Astrocyte of the cerebellum (primary cell): Measurements from ENCODE around the gene CKAP4.

ENCODE experiments used
- DNase-seq: peaks from one replicate; pipeline ENCODE4 v3.0.0-alpha.2; 2011; ENCODE audit warnings: low read depth
- H3K4me3 ChIP-seq: 2 replicates; pipeline ENCODE4 v1.5.1; 2011; ENCODE audit warnings: mild to moderate bottlenecking, low read depth, low read length, moderate library complexity
- in situ Hi-C: cut with HindIII; loops from 2 replicates; pipeline ENCODE4 v1.10.0; 2017; ENCODE audit warnings: low sequenced_read_pairs
- TF ChIP-seq, protein P1 (sequence below): IDR thresholded peaks from 2 replicates; pipeline ENCODE4 v1.5.1; 2012; ENCODE audit warnings: low read length, low read depth, moderate library complexity, mild to moderate bottlenecking; ENCODE audit errors: missing control alignments

The CKAP4 gene

GRCh38 chr12:106226884-106227640 is 20.8 kb downstream of the CKAP4 start:
- DNase-seq, result peak; percentile 36
- in situ Hi-C loops, result no loop called here
- H3K4me3 ChIP-seq, result no peak overlapping the region
- TF ChIP-seq, protein P1, sequence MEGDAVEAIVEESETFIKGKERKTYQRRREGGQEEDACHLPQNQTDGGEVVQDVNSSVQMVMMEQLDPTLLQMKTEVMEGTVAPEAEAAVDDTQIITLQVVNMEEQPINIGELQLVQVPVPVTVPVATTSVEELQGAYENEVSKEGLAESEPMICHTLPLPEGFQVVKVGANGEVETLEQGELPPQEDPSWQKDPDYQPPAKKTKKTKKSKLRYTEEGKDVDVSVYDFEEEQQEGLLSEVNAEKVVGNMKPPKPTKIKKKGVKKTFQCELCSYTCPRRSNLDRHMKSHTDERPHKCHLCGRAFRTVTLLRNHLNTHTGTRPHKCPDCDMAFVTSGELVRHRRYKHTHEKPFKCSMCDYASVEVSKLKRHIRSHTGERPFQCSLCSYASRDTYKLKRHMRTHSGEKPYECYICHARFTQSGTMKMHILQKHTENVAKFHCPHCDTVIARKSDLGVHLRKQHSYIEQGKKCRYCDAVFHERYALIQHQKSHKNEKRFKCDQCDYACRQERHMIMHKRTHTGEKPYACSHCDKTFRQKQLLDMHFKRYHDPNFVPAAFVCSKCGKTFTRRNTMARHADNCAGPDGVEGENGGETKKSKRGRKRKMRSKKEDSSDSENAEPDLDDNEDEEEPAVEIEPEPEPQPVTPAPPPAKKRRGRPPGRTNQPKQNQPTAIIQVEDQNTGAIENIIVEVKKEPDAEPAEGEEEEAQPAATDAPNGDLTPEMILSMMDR, result peak; percentile 63

DNA sequence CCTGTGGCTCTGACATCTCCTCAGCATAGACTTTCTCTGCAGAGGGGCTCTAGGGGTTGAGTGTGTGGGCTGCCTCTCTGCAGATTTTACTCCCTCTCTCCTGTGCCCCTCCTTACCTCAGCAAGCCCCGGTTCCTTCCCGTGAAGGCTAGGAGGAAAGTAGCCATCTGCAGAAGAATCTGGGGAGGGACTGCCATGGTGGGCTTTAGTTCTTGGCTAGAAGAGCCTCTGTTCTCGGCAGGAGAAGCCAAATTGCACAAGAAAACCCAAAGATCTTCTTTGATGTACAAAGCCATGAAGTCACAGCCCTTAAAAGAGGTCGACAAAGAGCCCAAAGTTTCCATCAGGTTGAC is 23.5 kb downstream of the CKAP4 start:
- TF ChIP-seq, protein P1, result no peak
- in situ Hi-C loops, result no loop called here
- no peak for DNase-seq

DNA sequence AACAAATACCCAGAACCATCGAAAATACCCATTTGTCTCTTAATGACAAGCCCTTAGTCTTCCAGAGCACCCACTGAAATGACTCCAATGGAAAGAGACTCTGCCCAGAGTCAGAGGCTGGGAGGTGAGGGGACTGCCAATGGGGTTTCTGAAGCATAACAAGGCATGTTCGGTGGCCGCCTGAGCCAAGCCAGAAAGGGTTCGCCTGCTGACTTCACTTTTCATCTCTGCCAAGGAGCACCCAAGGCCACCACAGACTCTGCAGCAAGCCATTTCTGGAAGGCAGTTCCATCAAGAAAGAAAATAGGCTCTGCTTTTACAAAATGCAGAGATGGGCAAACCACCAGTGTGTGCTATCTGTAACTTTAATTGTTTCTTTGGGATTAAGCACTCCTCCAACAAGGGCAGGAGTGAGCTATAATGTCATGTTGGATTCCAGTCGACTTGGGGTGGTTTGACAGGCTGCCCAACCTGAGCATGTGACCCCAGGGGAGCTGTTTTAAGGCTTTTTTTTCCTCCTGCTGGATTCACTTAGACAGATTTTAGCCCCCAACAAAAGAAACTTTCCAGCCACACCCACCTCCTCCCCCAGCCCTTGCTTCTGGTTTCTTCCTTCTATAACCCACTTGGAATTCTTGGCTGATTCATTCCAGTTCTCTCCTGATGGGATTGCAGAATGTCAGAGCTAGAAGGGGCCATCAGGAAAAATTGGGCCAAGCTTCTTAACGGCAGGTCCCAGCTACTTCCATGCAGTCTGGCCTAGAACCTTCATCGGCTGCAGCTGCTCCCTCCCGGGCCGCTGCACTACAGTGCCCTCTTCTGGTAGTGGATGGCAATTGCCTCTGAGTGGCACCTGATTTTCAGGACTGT is 24.1 kb downstream of the CKAP4 start:
- in situ Hi-C loops, result no loop called here
- TF ChIP-seq, protein P1, result peak; percentile 92
- DNase-seq, result peak; percentile 46
- no peak overlapping the region for H3K4me3 ChIP-seq

More for the DNA sequence above, 23.5 kb downstream of the CKAP4 start:
- H3K4me3 ChIP-seq, result no peak overlapping the region

- DNase-seq, result no peak
- TF ChIP-seq, protein P1, result no peak
- no peak overlapping the region for H3K4me3 ChIP-seq
- in situ Hi-C loops, result no loop called here
Observed at GRCh38 chr12:106220536-106220935, 27.3 kb downstream of the CKAP4 start.

- DNase-seq, result no peak
- TF ChIP-seq, protein P1, result no peak
- in situ Hi-C loops, result no loop called here
- no peak overlapping the region for H3K4me3 ChIP-seq
Observed at GRCh38 chr12:106219043-106219442, 28.8 kb downstream of the CKAP4 start.

DNA sequence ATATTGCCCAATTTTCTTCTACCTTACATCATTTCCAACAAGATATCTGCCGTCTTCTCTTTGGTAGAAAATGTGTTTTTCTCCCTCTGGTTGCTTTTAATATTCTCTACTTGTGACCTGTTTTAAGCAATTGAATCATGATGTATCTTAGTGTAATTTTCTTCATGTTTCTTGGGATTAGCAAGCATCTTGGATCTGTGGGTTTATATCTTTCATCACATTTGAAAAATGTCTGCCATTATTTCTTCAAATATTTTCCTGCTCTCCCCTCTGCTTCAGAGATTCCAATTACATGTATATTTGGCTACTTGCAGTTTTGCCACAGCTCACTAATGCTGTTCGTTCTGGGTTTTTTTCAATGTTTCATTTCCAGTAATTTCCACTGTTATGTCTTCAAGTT is 30.1 kb downstream of the CKAP4 start:
- TF ChIP-seq, protein P1, result no peak
- no peak for DNase-seq
- in situ Hi-C loops, result no loop called here

More for the DNA sequence above, 30.1 kb downstream of the CKAP4 start:
- H3K4me3 ChIP-seq, result no peak overlapping the region
